Karpas-422 (cell line): ENCODE data around the gene MACROD2. TPM values are rescaled to one million over a fixed set of nuclear protein-coding genes. Genes with fewer than 3 reads are reported as not detected.

Experiments used
- DNase-seq: peaks from one replicate; pipeline ENCODE4 v3.0.0-alpha.2; 2015
- H2AFZ ChIP-seq: fragments of 200-600 bp; sonication (generic); 2 replicates; pipeline ENCODE4 v1.6.1; 2014; ENCODE audit warnings: antibody characterized with exemption, low read length, mixed read lengths
- H3K27ac ChIP-seq: fragments of 200-600 bp; sonication (generic); 2 replicates; pipeline ENCODE4 v1.5.1; 2014; ENCODE audit warnings: mild to moderate bottlenecking, low read length, moderate library complexity
- H3K27me3 ChIP-seq: fragments of 200-600 bp; sonication (generic); 2 replicates; pipeline ENCODE4 v1.6.1; 2014; ENCODE audit warnings: low read length, mixed read lengths
- H3K36me3 ChIP-seq: fragments of 200-600 bp; sonication (generic); 2 replicates; pipeline ENCODE4 v1.6.1; 2014; ENCODE audit warnings: low read length, mixed read lengths; ENCODE audit not compliant: insufficient read depth
- H3K4me1 ChIP-seq: fragments of 200-600 bp; sonication (generic); 2 replicates; pipeline ENCODE4 v1.6.1; 2014; ENCODE audit warnings: mild to moderate bottlenecking, low read length, mixed read lengths
- H3K4me2 ChIP-seq: fragments of 200-600 bp; sonication (generic); 2 replicates; pipeline ENCODE4 v1.6.1; 2014; ENCODE audit warnings: low read length, low read depth, mild to moderate bottlenecking; ENCODE audit not compliant: poor library complexity, severe bottlenecking
- H3K4me3 ChIP-seq: fragments of 200-600 bp; sonication (generic); 2 replicates; pipeline ENCODE4 v1.5.1; 2014; ENCODE audit warnings: mild to moderate bottlenecking, antibody characterized with exemption, low read length, mixed read lengths
- H3K79me2 ChIP-seq: fragments of 200-600 bp; sonication (generic); 2 replicates; pipeline ENCODE4 v1.6.1; 2014; ENCODE audit warnings: mild to moderate bottlenecking, low read length, mixed read lengths
- H3K9ac ChIP-seq: fragments of 200-600 bp; sonication (generic); 2 replicates; pipeline ENCODE4 v1.6.0; 2014; ENCODE audit warnings: low read length
- H3K9me2 ChIP-seq: fragments of 200-600 bp; sonication (generic), shearing (Covaris generic); replicated peaks from 2 replicates; pipeline ENCODE4 v1.6.0; 2014; ENCODE audit warnings: mild to moderate bottlenecking, low read length, moderate library complexity; ENCODE audit not compliant: insufficient read depth
- H3K9me3 ChIP-seq: fragments of 300-700, 200-600 bp; sonication (generic); 2 replicates; pipeline ENCODE4 v1.6.1; 2014; ENCODE audit warnings: low read length, mixed read lengths
- H4K20me1 ChIP-seq: fragments of 200-600 bp; sonication (generic); 2 replicates; pipeline ENCODE4 v1.6.1; 2014; ENCODE audit warnings: mild to moderate bottlenecking, antibody characterized with exemption, low read length, low read depth; ENCODE audit not compliant: insufficient read depth
- total RNA-seq: library from RNA; depleted of rRNA; stranded (reverse); fragments of >200 nt; shearing (Covaris generic); gene quantifications from 2 replicates; pipeline ENCODE4 v1.2.3, GENCODE V29; 2014; ENCODE audit warnings: low replicate concordance

Gene MACROD2
- total RNA-seq, 1 experiment from 2014 or later = 0.15 TPM

DNA sequence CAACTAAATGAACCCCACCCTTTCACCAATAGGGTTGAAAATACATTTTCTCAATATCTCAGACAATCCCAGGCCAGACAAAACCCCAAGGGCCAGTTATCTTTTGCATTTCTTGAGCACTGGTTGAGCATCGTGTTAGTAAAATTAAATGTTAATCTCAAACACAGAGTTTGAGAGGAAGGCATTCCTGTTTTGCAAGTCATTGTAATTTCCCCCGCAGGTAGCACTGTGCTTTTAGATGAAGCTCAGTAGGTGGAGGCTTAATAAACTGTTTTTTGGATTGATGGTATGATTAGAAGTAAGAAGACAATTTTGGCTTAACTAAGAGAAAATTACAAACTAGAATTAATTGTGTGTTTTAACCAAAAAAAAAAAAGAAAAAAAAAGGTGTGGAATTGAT is 1340.7 kb downstream of the MACROD2 start:
- Histone ChIP-seq H3K36me3 (no peaks in the 10 kb centered on the region), H3K9ac (no peak overlapping the region), H4K20me1 (no peaks in the 10 kb centered on the region), H3K9me2 (no peaks in the 10 kb centered on the region), H3K4me3 (no peak overlapping the region), H3K79me2 (no peaks in the 10 kb centered on the region), H3K9me3 (no peaks in the 10 kb centered on the region), H3K27ac (no peak overlapping the region), H3K4me2 (no peak overlapping the region), H2AFZ (no peak overlapping the region), H3K27me3 (no peaks in the 10 kb centered on the region), H3K4me1 (no peaks in the 10 kb centered on the region)
- no peak for DNase-seq

DNA sequence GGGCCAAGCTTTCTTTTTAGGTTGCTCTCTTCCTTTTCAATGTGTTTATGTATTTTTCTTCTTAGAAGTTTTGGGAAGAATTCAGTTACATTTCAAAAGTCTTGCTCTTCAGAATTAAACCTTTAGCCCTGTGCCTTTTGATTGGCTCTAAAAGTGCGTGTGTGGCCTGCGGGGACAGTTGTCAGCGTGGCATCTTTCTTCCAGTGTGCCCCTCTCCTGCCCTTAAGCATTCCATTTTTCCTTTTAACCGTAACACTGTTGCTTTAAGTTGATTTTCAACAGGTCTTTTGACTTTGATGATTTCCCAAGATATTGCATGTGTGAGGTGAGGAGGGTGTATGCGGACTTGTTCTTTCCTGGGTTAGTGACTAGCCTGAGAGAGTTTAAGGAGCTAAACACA is 1341.2 kb downstream of the MACROD2 start:
- Histone ChIP-seq H3K4me2 (no peak overlapping the region), H3K9me3 (no peaks in the 10 kb centered on the region), H3K9ac (no peak overlapping the region), H3K27ac (no peak overlapping the region), H2AFZ (no peak overlapping the region), H3K36me3 (no peaks in the 10 kb centered on the region), H3K79me2 (no peaks in the 10 kb centered on the region), H3K9me2 (no peaks in the 10 kb centered on the region), H4K20me1 (no peaks in the 10 kb centered on the region), H3K4me1 (no peaks in the 10 kb centered on the region), H3K4me3 (no peak overlapping the region), H3K27me3 (no peaks in the 10 kb centered on the region)
- DNase-seq = no peak

DNA sequence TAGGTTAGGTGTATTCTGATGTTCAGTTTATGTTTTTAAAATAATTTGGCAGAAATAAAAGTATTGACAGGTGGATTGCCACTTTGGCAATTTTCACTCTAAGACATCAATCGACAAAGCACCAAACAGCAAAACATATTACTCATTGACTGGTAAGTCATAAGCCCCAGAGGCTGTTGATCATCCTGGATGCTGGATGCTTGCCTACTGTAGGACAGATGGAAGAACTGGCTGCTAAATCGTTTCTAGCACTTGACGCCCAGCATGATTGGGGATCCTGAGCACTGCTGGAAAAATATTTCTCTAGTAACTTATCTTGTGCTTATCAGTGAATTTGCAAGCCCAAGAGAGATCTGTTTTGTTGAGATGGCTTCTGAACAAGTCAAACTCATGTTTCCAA is 1343.9 kb downstream of the MACROD2 start:
- H3K27ac ChIP-seq = no peak overlapping the region
- H3K4me1 ChIP-seq = no peaks in the 10 kb centered on the region
- H3K27me3 ChIP-seq = no peaks in the 10 kb centered on the region
- no peaks in the 10 kb centered on the region for H3K36me3 ChIP-seq
- H2AFZ ChIP-seq = no peak overlapping the region
- no peaks in the 10 kb centered on the region for H3K9me3 ChIP-seq
- no peak for DNase-seq
- no peaks in the 10 kb centered on the region for H3K79me2 ChIP-seq
- H3K4me3 ChIP-seq = no peak overlapping the region
- no peaks in the 10 kb centered on the region for H3K9me2 ChIP-seq
- no peak overlapping the region for H3K9ac ChIP-seq
- no peak overlapping the region for H3K4me2 ChIP-seq
- H4K20me1 ChIP-seq = no peaks in the 10 kb centered on the region

DNA sequence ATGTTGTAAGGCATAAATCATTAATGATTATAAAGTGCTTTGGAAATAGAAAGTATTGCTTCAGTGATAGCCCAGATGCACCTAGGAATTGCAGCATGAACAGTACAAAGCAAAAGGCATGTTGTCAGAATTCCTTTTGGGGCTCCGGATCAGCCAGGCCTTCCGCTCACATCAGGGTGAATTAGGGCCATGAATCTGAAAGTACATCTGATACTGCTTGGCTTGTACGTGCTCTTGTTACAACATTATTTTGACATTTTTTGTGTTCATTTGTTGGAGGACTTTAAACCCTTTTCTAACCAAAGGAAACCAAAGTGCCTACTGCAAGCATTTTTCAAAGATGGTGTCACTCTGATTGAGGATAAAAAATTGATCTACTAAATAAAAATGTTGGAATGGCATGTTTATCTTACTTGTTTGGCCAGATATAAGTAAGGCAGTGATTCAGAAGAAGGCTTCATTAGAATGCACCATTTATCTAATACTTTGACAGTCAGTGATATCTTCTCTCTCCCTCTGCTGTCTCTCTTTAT is 1347.7 kb downstream of the MACROD2 start:
- Histone ChIP-seq H3K9ac (no peak overlapping the region), H4K20me1 (no peaks in the 10 kb centered on the region)

DNA sequence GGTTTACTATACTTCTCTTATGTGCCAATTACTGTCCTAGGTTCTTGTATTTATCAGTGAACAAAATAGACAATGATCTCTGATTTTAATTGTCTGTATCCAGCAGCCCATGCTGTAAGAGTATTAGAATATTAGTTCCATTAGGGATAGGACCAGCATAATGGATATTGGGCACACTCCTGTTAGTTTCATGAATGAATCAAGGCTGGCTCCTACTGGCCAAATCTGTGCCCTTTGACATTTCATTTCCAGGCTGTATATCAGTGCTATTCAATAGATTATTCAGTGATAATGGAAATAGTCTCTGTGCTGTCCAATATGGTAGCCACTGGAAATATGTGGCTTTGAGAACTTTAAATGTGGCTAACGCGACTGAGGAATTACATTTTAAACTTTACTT is 1350.0 kb downstream of the MACROD2 start:
- DNase-seq = no peak
- no peak overlapping the region for H2AFZ ChIP-seq
- H4K20me1 ChIP-seq = no peaks in the 10 kb centered on the region
- no peak overlapping the region for H3K4me2 ChIP-seq
- H3K9me2 ChIP-seq = no peaks in the 10 kb centered on the region; the same call in 1 of the 2 replicates
- no peaks in the 10 kb centered on the region for H3K4me1 ChIP-seq
- no peak overlapping the region for H3K4me3 ChIP-seq
- H3K9ac ChIP-seq = no peak overlapping the region
- H3K27ac ChIP-seq = no peak overlapping the region
- H3K79me2 ChIP-seq = no peaks in the 10 kb centered on the region
- H3K9me3 ChIP-seq = no peaks in the 10 kb centered on the region
- no peaks in the 10 kb centered on the region for H3K36me3 ChIP-seq
- no peaks in the 10 kb centered on the region for H3K27me3 ChIP-seq

More for the DNA sequence above, 1347.7 kb downstream of the MACROD2 start:
- Histone ChIP-seq H3K4me3 (no peak overlapping the region), H3K27me3 (no peaks in the 10 kb centered on the region), H3K4me2 (no peak overlapping the region), H3K79me2 (no peaks in the 10 kb centered on the region), H3K36me3 (no peaks in the 10 kb centered on the region), H3K9me3 (no peaks in the 10 kb centered on the region), H3K4me1 (no peaks in the 10 kb centered on the region), H3K9me2 (no peaks in the 10 kb centered on the region; the same call in 1 of the 2 replicates), H3K27ac (no peak overlapping the region), H2AFZ (no peak overlapping the region)
- DNase-seq = no peak

DNA sequence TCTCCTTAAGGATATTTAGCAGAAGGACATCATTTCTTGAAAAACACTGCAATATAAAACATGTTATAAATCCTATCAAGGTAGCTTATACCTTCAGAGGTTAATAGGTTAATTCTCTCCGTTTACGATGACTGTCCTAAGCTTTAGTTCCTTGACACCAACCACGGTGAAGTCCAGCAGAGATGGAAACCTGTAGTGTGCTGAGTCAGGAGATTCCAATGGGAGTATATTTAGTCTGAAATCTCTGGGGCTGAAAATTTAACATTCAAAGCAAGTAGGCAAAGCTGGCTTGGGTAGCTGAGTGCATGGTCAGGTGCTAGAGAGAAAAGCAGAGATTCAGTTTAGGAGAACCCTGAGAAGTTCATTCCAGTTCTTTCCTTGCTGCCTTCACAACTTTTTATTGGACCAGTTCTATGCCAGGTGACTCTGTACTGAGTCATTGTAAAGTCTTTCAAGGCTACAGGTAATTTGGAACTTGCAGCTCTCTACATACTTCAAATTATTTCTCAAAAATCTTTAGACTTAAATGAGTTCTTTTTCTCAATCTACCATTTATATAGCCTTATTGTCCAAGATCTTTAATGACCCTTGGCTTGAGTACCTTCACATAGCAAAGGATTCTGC is 1351.5 kb downstream of the MACROD2 start:
- H3K9ac ChIP-seq = no peak overlapping the region
- H3K9me3 ChIP-seq = no peaks in the 10 kb centered on the region
- H3K4me2 ChIP-seq = no peak overlapping the region
- DNase-seq = no peak
- H3K79me2 ChIP-seq = no peaks in the 10 kb centered on the region
- no peak overlapping the region for H3K4me3 ChIP-seq
- H2AFZ ChIP-seq = no peak overlapping the region
- no peaks in the 10 kb centered on the region for H4K20me1 ChIP-seq
- no peak overlapping the region for H3K27ac ChIP-seq
- no peaks in the 10 kb centered on the region for H3K27me3 ChIP-seq
- H3K9me2 ChIP-seq = no peaks in the 10 kb centered on the region; the same call in 1 of the 2 replicates
- no peaks in the 10 kb centered on the region for H3K4me1 ChIP-seq
- H3K36me3 ChIP-seq = no peaks in the 10 kb centered on the region

DNA sequence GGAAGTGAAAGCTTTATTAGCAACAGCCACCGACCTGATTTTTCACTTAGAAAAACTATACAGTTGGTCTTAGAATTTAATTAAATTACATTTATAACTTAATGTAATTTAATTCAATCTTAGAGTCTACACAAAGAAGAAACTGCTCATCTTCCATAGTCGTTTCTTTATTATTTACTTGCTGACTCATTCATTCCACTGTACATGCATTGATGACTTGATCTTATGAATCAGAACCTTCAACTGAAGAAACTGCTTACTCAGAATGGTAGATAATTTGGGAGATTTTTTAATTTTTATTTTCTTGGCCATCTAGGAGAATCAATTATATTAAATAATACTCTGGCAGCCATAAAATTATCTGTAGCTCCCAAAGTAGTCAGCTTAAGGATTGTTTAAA is 1363.7 kb downstream of the MACROD2 start:
- no peak overlapping the region for H3K9ac ChIP-seq
- H3K4me2 ChIP-seq = no peak overlapping the region
- no peaks in the 10 kb centered on the region for H3K9me2 ChIP-seq

DNA sequence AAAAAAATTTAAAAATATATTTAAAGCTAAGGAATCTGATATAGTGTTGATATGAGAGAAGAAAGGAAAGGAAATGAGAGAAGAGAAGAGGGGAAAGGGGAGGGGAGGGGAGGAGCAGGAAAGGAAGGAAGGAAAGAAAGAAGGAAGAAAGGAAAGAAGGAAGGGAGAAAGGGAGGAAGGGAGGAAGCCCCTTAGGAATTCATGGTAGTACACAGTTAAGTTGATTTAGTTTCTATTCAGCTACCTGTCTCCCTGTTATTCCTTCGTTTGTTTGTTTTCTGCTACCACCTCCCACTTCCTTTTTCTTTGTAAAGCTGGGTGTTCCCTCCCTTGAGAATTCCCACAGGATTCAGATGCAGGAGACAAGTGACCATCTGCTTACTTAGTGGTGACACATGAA is 1367.5 kb downstream of the MACROD2 start:
- Histone ChIP-seq H2AFZ (no peak overlapping the region), H3K9me2 (no peaks in the 10 kb centered on the region), H4K20me1 (no peaks in the 10 kb centered on the region), H3K9ac (no peak overlapping the region), H3K4me3 (no peak overlapping the region), H3K9me3 (no peaks in the 10 kb centered on the region), H3K4me1 (no peaks in the 10 kb centered on the region), H3K36me3 (no peaks in the 10 kb centered on the region), H3K79me2 (no peaks in the 10 kb centered on the region), H3K27me3 (no peaks in the 10 kb centered on the region), H3K4me2 (no peak overlapping the region), H3K27ac (no peak overlapping the region)
- no peak for DNase-seq

More for the DNA sequence above, 1363.7 kb downstream of the MACROD2 start:
- H3K79me2 ChIP-seq = no peaks in the 10 kb centered on the region
- no peak overlapping the region for H3K4me3 ChIP-seq
- H2AFZ ChIP-seq = no peak overlapping the region
- no peaks in the 10 kb centered on the region for H4K20me1 ChIP-seq
- no peak overlapping the region for H3K27ac ChIP-seq
- H3K36me3 ChIP-seq = no peaks in the 10 kb centered on the region
- no peaks in the 10 kb centered on the region for H3K27me3 ChIP-seq
- no peaks in the 10 kb centered on the region for H3K9me3 ChIP-seq
- H3K4me1 ChIP-seq = no peaks in the 10 kb centered on the region
- no peak for DNase-seq
